K562 (cell line): ENCODE results near the gene PMM1. TPM values are rescaled to one million over a fixed set of nuclear protein-coding genes. Genes with fewer than 3 reads are reported as not detected.

ENCODE experiments used
- BRF2 ChIP-seq: IDR thresholded peaks from 3 replicates; pipeline ENCODE4 v1.6.1; 2011; ENCODE audit warnings: borderline replicate concordance, mild to moderate bottlenecking; ENCODE audit not compliant: insufficient read length, insufficient read depth
- GABPA ChIP-seq: fragments of 200-800 bp; sonication (Bioruptor generic); conservative IDR thresholded peaks from 2 replicates; pipeline ENCODE4 v1.6.1; 2016; ENCODE audit warnings: low read depth, missing genetic modification characterization, missing compliant biosample characterization
- MTA3 ChIP-seq: fragments of 450-650 bp; formaldehyde crosslinking; IDR thresholded peaks from 2 replicates; pipeline ENCODE4 v1.6.1; 2017; ENCODE audit warnings: mild to moderate bottlenecking, borderline replicate concordance
- NCOA2 ChIP-seq, 2 experiments: fragments of 450-650 bp; IDR thresholded peaks; 2 replicates each; pipeline ENCODE4 v1.6.1; 2018; ENCODE audit warnings: mild to moderate bottlenecking in 2 of 2, moderate library complexity in 1 of 2; ENCODE audit not compliant: partially characterized antibody in 2 of 2
- NFE2 ChIP-seq: IDR thresholded peaks from 2 replicates; pipeline ENCODE4 v1.6.1; 2014; ENCODE audit warnings: antibody characterized with exemption, low read depth
- RB1 ChIP-seq: fragments of 450-650 bp; IDR thresholded peaks from 2 replicates; pipeline ENCODE4 v1.6.1; 2017; ENCODE audit warnings: low read depth, mild to moderate bottlenecking
- RBM14 ChIP-seq: fragments of 200-400 bp; formaldehyde crosslinking; IDR thresholded peaks from 2 replicates; pipeline ENCODE4 v1.6.1; 2018; ENCODE audit warnings: low read depth, mild to moderate bottlenecking, low read length, moderate library complexity, borderline replicate concordance; ENCODE audit not compliant: insufficient read depth
- U2AF1 ChIP-seq: fragments of 200-400 bp; formaldehyde crosslinking; optimal IDR thresholded peaks from 2 replicates; pipeline ENCODE3; 2017; ENCODE audit warnings: mild to moderate bottlenecking, low read depth, low read length, moderate library complexity
- ZNF318 ChIP-seq, 2 experiments: fragments of 450-650 bp; IDR thresholded peaks; 2 replicates each; pipeline ENCODE4 v1.6.1; 2016; ENCODE audit warnings: mild to moderate bottlenecking in 2 of 2, borderline replicate concordance in 1 of 2, low read depth in 1 of 2, moderate library complexity in 1 of 2
- polyA plus RNA-seq, 8 experiments: library from polyadenylated mRNA; depleted of rRNA in 4 of 8; stranded (reverse) in 5 of 8; unstranded in 3 of 8; fragments of >200 nt; fragmentation: Nextera tagmentation in 2 of 8; fragmentation: Illumina TruSeq in 1 of 8; extraction: Ambion mirVana in 2 of 8; extraction: Trizol in 1 of 8; gene quantifications; 2 replicates each; pipeline versions ENCODE4 v1.2.1 to v1.2.3, GENCODE V29; 2011 to 2014; ENCODE audit warnings: inconsistent platforms in 1 of 8, missing spikeins in 1 of 8
- total RNA-seq, 7 experiments: library from RNA; depleted of rRNA in 6 of 7; stranded (reverse); fragments of >200 nt in 6 of 7; fragmentation: Illumina TruSeq in 2 of 7; extraction: Trizol in 2 of 7; gene quantifications; 2 replicates each; pipeline versions ENCODE4 v1.2.1 to v1.2.3, GENCODE V29; 2011 to 2021; ENCODE audit warnings: low replicate concordance in 1 of 7
- TF ChIP-seq, protein P1 (sequence below), 3 experiments: IDR thresholded peaks in 2 of 3; conservative IDR thresholded peaks in 1 of 3; 2 replicates each; pipeline ENCODE4 v1.5.1; 2011 to 2012; ENCODE audit warnings: low read length in 3 of 3, mild to moderate bottlenecking in 3 of 3, control low read depth in 2 of 3, improper control_type of control experiment in 1 of 3, inconsistent platforms in 1 of 3, low read depth in 1 of 3, mixed read lengths in 1 of 3, moderate library complexity in 1 of 3; ENCODE audit not compliant: insufficient read depth in 2 of 3

The PMM1 gene
- total and polyA plus RNA-seq, 9 of the 15 experiments (the other 6 are each of a cell fraction or from before 2014, with no cell fraction given) = 10.2 to 31.7 (median 20.3) TPM

GRCh38 chr22:41563051-41563711, 26.5 kb downstream of the PMM1 start (continued):
- TF ChIP-seq NFE2 = peak; percentile 43; the same call in 1 of the 2 replicates
- TF ChIP-seq RB1 = no peak
- TF ChIP-seq, protein P1, sequence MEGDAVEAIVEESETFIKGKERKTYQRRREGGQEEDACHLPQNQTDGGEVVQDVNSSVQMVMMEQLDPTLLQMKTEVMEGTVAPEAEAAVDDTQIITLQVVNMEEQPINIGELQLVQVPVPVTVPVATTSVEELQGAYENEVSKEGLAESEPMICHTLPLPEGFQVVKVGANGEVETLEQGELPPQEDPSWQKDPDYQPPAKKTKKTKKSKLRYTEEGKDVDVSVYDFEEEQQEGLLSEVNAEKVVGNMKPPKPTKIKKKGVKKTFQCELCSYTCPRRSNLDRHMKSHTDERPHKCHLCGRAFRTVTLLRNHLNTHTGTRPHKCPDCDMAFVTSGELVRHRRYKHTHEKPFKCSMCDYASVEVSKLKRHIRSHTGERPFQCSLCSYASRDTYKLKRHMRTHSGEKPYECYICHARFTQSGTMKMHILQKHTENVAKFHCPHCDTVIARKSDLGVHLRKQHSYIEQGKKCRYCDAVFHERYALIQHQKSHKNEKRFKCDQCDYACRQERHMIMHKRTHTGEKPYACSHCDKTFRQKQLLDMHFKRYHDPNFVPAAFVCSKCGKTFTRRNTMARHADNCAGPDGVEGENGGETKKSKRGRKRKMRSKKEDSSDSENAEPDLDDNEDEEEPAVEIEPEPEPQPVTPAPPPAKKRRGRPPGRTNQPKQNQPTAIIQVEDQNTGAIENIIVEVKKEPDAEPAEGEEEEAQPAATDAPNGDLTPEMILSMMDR (IDR thresholded peaks at IDR 0.05 in 2 of 3, conservative IDR thresholded peaks at IDR 0.05 in 1 of 3; ENCODE audit: insufficient read depth in 2 of 3, low read depth in 1 of 3, low read length in 3 of 3) = no peak
- TF ChIP-seq RBM14 = no peak
- no peak for TF ChIP-seq BRF2
- TF ChIP-seq U2AF1 = no peak
- no peak for TF ChIP-seq MTA3
- no peak for TF ChIP-seq GABPA
- TF ChIP-seq ZNF318 (IDR thresholded peaks at IDR 0.05; ENCODE audit: borderline replicate concordance in 1 of 2, low read depth in 1 of 2) = no peak
- TF ChIP-seq NCOA2 (IDR thresholded peaks at IDR 0.05; ENCODE audit: partially characterized antibody in 2 of 2) = no peak
